ENCODE results near the gene SOWAHB. TPM values are rescaled to one million over a fixed set of nuclear protein-coding genes. Genes with fewer than 3 reads are reported as not detected.

Gene SOWAHB
- total RNA-seq, 1 donor from 2014 or later, result 15.0 TPM

DNA sequence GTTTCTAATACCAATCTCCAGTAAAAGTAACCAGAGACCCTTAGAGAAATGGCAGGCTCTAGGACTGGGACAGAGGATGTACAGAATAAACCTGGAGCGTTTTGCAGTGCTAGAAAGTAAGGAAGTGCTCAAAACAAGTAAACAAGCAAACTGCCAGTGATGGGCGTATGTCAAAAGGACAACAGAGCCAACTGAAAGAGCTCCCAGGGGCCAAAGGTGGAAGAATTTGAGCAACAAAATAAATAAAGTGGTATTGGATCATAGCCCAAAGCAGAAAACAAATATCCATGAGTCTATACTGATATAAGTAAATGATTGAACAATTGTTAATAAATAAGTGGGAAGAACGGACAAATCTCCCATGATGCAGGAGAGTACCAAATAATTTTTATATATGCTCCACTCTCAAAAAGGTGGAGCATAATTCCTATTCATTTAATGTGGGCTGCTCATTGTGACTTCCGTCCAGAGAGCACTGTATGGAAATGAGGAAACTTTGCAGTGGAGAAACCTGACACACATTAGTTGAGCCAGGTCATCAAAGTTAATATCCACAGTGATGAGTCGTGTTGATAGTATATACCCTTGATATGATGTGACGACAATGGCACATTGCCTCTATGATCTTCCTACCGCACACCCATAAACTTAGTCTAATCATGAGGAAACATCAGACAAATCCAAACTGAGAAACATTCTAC is 33.8 kb upstream of the SOWAHB start:
- Histone ChIP-seq H3K4me3 (ENCODE audit: low read depth, low read length) (no peak overlapping the region), H3K36me3 (ENCODE audit: control insufficient read depth, insufficient read depth, low read length) (no peaks in the 10 kb centered on the region), H3K27me3 (ENCODE audit: control insufficient read depth, insufficient read depth, low read length) (no peaks in the 10 kb centered on the region)
- TF ChIP-seq, protein P1, sequence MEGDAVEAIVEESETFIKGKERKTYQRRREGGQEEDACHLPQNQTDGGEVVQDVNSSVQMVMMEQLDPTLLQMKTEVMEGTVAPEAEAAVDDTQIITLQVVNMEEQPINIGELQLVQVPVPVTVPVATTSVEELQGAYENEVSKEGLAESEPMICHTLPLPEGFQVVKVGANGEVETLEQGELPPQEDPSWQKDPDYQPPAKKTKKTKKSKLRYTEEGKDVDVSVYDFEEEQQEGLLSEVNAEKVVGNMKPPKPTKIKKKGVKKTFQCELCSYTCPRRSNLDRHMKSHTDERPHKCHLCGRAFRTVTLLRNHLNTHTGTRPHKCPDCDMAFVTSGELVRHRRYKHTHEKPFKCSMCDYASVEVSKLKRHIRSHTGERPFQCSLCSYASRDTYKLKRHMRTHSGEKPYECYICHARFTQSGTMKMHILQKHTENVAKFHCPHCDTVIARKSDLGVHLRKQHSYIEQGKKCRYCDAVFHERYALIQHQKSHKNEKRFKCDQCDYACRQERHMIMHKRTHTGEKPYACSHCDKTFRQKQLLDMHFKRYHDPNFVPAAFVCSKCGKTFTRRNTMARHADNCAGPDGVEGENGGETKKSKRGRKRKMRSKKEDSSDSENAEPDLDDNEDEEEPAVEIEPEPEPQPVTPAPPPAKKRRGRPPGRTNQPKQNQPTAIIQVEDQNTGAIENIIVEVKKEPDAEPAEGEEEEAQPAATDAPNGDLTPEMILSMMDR (IDR thresholded peaks at IDR 0.05; ENCODE audit: insufficient read depth, low read length, severe bottlenecking), result no peak
- FAIRE-seq (no peak), DNase-seq (ENCODE audit: low read depth) (no peak)

DNA sequence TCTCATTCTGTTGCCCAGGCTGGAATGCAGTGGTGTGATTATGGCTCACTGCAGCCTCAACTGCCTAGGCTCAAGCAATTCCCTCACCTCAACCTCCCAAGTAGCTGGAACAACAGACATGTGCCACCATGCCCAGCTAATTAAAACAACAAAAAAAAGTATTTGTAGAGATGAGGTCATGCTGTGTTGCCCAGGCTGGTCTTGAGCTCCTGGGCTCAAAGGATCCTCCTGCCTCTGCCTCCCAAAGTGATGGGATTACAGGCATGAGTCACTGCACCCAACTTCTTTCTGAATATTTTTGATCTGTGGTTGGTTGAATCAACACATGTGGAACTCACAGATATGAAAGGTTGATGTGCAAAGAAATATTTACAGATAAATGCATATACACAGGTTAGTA is 33.1 kb upstream of the SOWAHB start:
- TF ChIP-seq, protein P1 (IDR thresholded peaks at IDR 0.05; ENCODE audit: insufficient read depth, low read length, severe bottlenecking), result no peak
- Histone ChIP-seq H3K27me3 (ENCODE audit: control insufficient read depth, insufficient read depth, low read length) (no peaks in the 10 kb centered on the region), H3K4me3 (ENCODE audit: low read depth, low read length) (no peak overlapping the region), H3K36me3 (ENCODE audit: control insufficient read depth, insufficient read depth, low read length) (no peaks in the 10 kb centered on the region)
- DNase-seq (ENCODE audit: low read depth), result peak; percentile 95
- peak; percentile 13 for FAIRE-seq

DNA sequence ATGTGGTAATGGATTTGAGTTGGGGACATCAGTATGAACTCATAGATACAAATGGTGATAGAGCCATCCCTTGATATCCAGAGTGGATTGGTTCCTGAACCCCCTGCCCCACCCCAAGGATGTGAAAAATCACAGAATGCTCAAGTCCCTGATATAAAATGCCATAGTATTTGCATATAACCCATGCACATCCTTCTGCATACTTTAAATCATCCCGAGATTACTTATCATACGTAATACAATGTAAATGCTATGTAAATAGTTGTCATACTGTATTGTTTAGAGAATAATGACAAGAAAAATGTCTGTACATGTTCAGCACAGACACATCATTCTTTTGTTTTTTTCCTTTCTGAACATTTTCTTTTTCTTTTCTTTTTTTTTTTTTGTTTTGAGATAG is 32.7 kb upstream of the SOWAHB start:
- H3K4me3 ChIP-seq (ENCODE audit: low read depth, low read length), result no peak overlapping the region
- DNase-seq (ENCODE audit: low read depth) (peak; percentile 76), FAIRE-seq (no peak)
- no peaks in the 10 kb centered on the region for H3K27me3 ChIP-seq (ENCODE audit: control insufficient read depth, insufficient read depth, low read length)
- TF ChIP-seq, protein P1 (IDR thresholded peaks at IDR 0.05; ENCODE audit: insufficient read depth, low read length, severe bottlenecking), result no peak
- H3K36me3 ChIP-seq (ENCODE audit: control insufficient read depth, insufficient read depth, low read length), result no peaks in the 10 kb centered on the region

DNA sequence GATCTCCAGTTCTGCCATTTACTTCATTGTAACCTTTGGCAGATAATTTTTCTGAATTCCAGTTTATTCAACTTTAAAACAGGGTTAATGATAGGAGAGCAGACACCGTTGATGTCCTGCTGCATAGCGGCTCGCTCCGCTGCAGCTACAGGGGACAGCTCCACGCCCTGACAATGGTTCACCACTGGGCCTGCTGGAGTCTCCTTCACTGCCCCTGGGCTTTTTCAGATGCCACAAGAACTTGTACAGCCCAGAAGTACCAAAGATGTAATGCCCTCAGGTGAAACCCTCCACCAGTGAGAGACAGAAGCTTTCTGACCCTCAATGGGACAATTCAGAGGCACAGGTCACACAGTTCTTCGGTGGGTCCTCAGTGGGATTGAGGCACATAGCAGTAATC is 28.9 kb upstream of the SOWAHB start:
- FAIRE-seq, result no peak
- Histone ChIP-seq H3K36me3 (ENCODE audit: control insufficient read depth, insufficient read depth, low read length) (no peaks in the 10 kb centered on the region), H3K27me3 (ENCODE audit: control insufficient read depth, insufficient read depth, low read length) (no peaks in the 10 kb centered on the region), H3K4me3 (ENCODE audit: low read depth, low read length) (no peak overlapping the region)
- TF ChIP-seq, protein P1 (IDR thresholded peaks at IDR 0.05; ENCODE audit: insufficient read depth, low read length, severe bottlenecking), result no peak
- DNase-seq (ENCODE audit: low read depth), result no peak

DNA sequence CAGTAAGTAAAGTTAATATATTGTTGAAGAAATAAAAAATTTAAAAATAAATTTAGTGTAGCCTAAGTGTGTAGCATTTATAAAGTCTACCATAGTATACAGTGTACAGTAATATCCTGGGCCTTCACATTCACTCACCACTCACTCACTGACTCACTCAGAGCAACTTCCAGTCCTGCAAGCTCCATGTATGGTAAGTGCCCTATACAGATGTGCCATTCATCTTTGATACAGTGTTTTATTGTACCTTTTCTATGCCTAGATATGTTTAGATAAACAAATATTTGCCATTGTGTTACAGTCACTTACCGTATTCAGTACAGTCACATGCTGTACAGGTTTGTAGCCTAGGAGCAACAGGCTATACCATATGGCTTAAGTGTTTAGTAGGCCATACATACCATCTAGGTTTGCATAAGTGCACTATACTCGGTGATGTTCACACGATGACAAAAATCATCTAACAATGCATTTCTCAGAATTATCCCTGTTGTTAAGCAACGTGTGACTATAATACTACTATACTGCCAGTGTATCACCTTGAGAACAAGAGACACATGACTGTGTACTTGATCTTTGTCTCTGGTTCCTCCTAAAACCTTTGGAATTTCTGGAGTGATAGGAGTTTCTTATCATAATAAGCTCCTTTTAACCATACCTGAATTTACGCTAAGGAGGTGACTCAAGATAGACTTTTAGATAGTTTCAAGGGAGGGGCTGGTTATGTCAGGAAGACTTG is 25.8 kb upstream of the SOWAHB start:
- TF ChIP-seq, protein P1 (IDR thresholded peaks at IDR 0.05; ENCODE audit: insufficient read depth, low read length, severe bottlenecking), result no peak
- Histone ChIP-seq H3K4me3 (ENCODE audit: low read depth, low read length) (no peak overlapping the region), H3K27me3 (ENCODE audit: control insufficient read depth, insufficient read depth, low read length) (no peaks in the 10 kb centered on the region), H3K36me3 (ENCODE audit: control insufficient read depth, insufficient read depth, low read length) (no peaks in the 10 kb centered on the region)
- peak; percentile 61 for DNase-seq (ENCODE audit: low read depth)
- no peak for FAIRE-seq

All from bronchial epithelial cell (primary cell).